K562 (cell line): ENCODE results near the gene PLEKHA1.

Source experiments
- HIVEP1 ChIP-seq: fragments of 250-450 bp; sonication (Bioruptor Pico); IDR thresholded peaks from 2 replicates; pipeline ENCODE4 v1.4.0; 2020; ENCODE audit warnings: mild to moderate bottlenecking
- PKNOX1 ChIP-seq: fragments of 450-650 bp; IDR thresholded peaks from 2 replicates; pipeline ENCODE4 v1.6.1; 2016
- POLR2A ChIP-seq: fragments of 450-650 bp; conservative IDR thresholded peaks from 2 replicates; pipeline ENCODE4 v1.6.1; 2016
- ZNF780A ChIP-seq: fragments of 250-450 bp; sonication (Bioruptor Pico); IDR thresholded peaks from 2 replicates; pipeline ENCODE4 v1.5.0; 2021; ENCODE audit warnings: mild to moderate bottlenecking
- TF ChIP-seq, protein P1 (sequence below): sonication (generic); formaldehyde crosslinking; IDR thresholded peaks from 2 replicates; pipeline ENCODE4 v1.9.0; 2022; ENCODE audit warnings: mild to moderate bottlenecking, missing genetic modification reagents

GRCh38 chr10:122344741-122345258, 29.7 kb upstream of the PLEKHA1 start:
- TF ChIP-seq PKNOX1 (no peak), POLR2A (no peak), ZNF780A (CRISPR knock-in tag) (no peak), HIVEP1 (no peak)
- TF ChIP-seq, protein P1, sequence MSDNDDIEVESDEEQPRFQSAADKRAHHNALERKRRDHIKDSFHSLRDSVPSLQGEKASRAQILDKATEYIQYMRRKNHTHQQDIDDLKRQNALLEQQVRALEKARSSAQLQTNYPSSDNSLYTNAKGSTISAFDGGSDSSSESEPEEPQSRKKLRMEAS (CRISPR knock-in tag) = no peak
